NCI-H146 treated with DMSO at 0.1 percent for 48 hours (cell line): Measurements from ENCODE around the gene C16orf92.
"Not testable (repeated sequence)": the region's sequence is repeated elsewhere in the genome, so short reads cannot be mapped to it uniquely, and the experiment has no call there.

Experiments
- DNase-seq: peaks from one replicate; lab custom pipeline; 2025; ENCODE audit not compliant: unreplicated experiment; lab: John Stamatoyannopoulos, UW

C16orf92 gene

DNA sequence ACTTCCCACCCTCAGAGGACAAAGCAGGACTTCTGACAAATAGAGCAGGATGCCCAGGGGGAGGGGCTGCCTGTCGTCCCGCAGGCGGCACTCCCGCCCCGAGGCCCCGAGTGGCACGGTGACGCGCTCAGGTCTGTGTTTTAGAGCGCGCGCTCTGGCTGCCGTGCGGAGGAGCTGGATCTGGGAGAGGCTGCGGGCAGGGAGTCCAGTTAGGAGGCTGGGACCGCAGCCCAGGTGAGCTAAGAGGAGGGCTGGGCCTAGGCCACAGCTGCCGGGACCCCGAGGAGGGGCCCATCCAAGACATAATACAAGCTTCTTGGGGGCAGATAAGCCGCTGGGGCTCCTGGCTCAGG, 18.6 kb upstream of the C16orf92 start:
- DNase-seq, result no peak

DNA sequence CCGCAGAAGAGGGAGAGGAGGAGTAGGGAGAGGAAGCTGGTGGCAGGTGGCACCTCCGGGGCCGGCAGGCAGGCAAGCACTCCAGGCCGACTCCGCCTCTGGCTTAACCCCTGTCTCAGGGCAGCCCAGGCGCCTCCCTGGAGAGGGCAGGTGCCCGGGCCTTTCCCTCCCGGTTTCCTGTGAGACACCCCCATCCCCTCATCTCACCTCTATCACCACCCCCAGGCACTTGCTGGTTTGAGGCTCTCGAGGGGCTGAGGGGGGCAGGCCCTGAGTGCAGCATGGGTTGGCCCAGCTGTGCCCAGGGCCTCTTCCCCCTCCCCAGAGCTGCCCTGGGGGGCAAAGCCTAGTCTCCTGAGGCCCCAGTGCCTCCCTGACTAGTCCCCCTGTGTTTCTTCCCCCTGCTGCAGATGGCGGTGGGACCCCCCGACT, 18.2 kb upstream of the C16orf92 start:
- no peak for DNase-seq

DNA sequence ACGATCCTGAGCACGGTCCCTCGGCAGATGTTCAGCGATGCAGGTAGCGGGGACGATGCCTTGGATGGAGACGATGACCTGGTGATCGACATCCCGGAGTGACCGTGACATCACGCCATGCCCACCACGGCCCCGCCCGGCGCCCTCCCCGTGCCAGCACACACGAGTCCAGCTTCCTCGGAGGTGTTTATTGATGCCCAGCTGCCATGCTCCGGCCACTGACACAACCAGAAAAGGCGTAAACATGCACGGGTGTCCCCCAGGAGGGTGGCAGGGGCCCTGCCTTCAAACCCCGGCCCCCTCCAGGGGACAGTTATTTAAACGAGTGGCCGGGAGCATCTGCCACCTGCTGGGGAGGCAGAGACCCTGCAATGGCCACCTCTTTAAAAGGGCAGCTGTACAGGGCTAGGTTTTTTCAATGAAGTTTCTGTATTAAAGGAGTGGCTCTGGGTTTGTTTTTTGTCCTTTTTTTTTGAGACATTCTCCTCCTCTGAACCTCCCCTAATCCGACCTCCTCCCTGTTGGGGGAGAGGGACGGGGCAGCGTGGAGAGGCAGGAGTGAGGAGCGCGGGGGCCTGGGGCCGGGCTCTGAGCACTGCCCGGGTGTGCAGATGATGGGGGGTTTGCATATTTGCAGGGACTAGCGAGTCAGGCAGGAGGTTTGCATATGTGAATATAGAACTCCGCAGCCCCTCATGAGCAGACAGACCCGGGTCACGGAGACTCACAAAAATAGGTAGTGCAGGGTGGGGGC, 17.5 kb upstream of the C16orf92 start:
- no peak for DNase-seq

DNA sequence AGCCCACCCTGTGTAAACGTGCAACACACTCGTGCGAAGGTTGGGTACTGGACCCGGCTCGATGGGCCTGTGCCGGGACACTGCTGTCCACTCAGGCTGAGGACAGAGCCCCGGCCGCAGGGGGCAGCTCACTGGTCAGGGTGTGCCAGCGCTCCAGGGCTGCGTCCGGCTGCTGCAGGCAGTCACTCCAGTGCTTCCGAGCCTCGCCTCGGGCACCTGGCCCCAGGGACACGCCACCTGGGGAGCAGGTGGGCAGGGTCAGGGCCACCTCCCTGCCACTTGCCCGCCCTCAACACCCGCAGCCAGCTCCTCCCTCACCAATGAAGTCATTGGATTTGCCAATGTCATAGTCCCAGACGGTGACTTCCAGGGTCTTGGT, 16.9 kb upstream of the C16orf92 start:
- DNase-seq, result no peak

DNA sequence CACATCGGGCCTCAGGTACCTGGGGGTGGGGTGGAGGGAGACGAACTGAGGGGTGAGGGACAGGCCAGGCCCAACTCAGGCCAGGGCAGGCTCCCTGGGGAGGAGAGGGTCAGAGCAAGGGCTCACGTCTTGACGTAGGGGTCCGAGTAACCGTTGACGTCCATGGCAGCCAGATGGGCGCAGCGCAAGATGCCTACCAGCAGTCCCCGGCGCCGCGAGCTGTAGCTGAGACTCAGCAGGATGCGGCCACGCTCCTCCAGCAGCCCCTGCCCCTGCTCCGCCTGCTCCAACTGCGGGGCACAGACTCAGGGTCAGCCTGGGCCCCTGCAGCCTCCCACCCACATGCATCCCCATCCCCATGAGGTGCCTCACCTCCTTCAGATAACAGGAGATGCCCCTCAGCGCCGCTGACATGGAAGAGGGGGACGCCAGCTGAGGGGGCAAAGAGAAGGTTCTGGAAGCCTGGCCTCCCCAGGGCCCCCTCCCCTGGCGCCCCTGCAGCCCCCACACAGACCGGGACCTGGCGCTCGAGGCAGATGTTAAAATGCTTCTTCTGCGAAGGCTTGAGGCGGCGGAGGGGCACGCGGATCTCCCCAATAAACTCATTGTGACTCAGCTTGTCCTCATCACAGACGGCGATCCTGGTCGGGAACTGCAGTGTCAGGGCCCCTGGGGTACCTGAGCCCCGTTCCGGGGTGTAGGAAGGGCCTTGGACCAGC, 16.2 kb upstream of the C16orf92 start:
- DNase-seq, result no peak

DNA sequence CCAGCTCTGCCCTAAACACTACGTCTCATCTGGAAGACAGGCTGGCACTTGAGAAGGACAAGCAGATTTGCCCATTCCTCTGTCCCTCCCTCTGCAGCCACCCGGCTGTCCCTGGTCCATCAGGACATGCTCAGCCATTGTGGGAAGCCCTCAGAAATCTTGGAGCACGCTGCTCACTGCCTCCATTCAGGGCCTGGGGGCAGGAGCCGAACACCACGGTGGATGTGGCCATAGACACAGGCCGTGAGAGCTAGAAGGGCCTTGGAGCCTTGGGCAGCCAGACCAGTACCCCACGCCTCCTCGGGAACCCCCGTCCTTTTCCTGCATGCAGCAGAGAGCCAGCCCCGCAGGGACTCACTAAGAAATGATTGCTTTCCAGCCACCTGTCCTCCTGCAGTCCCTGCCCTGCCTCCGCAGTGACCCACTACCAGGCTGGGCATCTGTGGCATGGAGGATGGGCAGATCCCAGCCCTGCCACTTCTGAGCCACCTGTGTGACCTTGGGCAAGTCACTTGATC, 15.6 kb upstream of the C16orf92 start:
- no peak for DNase-seq

DNA sequence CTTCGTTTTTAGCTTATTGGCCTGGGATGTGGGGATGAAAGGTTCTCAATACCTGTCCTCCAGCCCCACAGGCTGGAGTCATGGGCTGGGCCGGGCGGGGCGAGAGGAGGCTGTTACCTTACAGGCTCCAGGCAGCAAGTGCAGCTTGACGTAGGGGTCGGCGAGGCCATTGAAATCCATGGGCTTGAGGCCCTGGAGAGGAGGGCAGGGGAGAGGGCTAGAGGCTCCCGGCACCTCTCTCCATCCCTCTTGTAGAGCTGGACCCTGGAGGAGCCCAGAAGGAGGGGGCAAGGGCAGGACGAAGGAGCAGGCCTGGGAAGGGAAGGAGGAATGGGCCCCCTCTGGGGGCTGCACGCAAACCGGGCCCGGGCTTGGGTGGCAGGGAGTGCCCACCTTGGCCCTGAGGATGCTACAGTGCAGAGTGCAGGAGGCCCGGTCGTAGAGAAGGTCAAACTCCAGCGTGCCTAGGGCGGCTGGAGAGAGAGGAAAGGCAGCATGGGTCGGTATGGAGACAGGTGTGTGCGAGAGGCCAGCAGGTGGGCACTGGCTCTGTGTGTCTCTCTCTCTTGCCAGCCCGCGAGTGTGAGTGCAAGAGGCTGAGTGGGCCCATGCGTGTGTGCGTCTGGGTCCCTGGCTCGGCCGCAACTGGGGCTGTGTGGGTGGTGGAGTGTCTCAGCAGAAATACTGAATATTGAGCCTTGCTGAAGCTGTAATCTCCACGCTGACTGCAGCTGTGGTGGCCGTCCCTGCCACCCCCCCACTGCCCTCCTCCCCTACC, 13.7 kb upstream of the C16orf92 start:
- DNase-seq, result no peak

DNA sequence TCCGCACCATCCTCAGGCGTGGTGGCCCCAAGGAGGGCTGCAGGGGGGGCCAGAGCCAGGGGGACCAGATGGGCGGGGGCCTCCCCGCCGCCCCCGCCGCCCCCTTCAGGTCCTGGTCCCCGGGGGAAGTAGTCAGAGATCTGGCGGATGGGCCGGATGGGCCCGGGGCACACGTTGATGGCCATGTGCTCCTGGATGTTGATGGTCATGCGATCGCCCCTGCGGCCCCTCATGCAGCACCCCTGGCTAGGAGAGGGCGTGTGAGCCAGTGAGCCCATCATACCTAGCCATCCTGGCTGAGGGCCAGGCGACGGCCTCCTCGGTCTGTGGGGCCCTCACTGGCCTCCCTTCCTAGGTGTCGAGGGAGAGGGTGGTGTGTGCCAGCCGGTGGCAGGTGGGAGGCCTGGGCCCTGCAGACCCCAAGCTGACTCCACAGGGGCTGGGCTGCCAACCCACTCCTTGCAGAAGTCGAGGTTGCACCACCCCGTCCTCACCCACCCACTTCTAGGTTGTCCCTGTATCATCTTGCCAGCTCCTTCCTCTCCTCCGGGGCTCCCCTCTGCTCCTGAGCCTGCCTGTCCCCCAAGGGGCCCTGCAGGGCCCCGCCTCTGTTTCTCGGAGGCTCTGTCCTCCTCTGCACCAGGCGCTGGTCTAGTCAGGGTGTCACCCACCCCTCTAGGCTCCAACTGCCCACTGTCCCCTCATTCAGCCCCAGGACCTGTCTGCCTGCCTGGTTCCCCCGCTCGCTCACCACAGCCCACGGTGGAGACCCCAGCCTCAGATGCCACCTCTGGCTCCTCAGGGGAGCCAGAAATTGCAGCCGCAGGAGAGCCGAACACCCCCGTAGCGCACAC, 12.8 kb upstream of the C16orf92 start:
- no peak for DNase-seq

DNA sequence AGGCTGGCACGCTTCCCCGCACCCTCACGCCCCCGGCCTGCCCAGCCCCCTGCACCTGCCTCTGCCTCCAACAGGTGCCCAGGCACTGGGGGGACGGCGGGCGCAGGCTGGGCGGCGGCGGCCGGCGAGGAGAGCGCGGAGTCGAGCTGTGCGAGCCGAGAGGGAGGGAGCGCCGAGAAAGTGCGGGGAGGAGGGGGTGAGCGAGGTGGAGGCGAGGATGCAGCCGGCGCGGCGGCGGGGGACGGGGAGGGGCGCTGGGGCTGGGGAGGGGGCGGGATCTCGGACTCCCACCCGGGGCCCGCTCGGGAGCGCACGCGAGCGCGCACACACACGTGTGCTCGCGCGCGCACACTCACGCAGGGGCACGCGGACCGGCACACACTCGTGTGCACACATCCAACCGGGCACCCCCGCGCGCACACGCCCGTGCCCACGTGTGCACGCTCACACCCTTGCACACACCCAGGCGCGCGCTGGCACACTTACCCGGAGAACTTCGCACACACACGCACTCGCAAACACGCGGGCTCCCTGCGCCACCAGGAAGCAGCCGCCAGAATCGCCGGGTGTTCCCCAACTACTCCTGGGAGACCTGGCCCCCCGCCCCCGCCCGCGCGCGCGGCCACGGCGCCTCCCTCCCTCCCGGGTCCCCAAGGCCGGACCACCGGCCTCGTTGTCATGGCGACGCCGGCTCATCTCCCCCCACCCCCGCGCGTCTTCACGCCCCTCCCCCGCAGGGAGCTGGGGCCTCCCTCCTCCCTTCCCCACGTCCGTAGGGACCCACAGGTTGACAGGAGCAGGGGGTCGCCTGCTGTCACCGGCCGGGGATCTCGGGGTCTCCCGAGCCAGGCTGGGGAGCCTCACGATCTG, 11.9 kb upstream of the C16orf92 start, which contains the start of gene DOC2A:
Gene DOC2A (minus strand): TSS at position 184 of the 870 bp plus-strand sequence. CDS start 805 bp downstream, outside the sequence.
- DNase-seq, result peak; percentile 45

DNA sequence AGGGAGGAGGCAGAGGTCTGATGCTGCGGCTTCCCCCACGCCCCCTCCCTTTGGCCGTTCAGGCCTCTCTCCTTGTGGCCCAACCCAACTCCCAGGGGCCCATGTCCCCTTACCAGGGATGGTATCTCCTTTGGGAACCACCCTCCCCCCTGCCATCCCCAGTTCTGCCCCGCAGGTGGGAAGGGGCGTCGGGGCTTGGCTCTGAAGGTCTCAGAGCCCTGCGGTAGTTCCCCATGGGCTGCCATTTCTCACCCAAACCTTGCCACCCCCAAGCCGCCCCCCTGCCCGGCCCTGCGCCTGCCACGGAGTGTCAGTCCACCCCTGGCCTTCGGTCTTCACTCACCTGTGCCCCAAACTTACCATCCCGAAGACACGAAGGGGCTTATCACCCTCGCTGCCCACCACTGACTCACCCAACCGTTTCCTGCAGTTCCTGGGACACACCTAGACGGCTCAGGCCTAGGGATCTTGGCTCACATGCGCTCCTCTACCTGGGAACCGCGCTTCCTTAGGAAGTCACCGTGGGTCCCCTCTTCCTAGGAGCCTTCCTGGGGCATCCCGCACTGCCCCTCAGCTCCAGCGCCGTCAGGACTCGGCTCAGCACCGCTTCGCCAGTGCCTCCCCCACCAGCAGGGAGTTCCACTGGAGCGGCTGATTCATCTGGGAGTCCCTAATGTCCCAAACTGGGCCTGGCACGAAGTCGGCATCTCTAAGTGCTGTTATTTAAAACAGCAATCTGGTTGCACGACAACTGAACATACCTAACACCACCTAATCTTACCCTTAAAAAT, 11.1 kb upstream of the C16orf92 start:
- DNase-seq, result no peak

DNA sequence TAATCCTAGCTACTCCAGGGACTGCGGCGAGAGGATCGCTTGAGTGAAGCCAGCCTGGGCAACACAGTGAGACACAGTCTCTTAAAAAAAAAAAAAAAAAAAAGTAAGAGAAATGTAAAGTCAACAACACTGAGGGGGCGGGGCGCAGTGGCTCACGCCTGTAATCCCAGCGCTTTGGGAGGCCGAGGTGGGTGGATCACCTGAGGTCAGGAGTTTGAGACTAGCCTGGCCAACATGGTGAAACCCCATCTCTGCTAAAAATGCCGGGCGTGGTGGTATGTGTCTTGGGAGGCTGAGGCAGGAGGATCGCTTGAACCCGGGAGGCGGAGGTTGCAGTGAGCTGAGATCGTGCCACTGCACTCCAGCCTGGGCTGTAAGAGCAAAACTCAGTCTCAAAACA, 10.4 kb upstream of the C16orf92 start:
- not testable (repeated sequence) for DNase-seq

DNA sequence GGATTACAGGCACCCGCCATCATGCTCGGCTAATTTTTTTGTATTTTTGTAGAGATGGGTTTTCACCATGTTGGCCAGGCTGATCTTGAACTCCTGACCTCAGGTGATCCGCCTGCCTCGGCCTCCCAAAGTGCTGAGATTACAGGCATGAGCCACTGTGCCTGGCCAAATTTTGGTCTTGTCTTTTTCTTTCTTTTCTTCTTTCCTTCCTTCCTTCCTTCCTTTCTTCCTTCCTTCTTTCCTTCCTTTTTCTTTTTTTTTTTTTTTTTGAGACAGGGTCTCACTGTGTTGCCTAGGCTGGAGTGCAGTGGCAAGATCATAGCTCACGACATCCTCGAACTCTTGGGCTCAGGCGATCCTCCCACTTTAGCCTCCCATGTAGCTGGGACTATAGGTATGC, 7.5 kb upstream of the C16orf92 start:
- not testable (repeated sequence) for DNase-seq

DNA sequence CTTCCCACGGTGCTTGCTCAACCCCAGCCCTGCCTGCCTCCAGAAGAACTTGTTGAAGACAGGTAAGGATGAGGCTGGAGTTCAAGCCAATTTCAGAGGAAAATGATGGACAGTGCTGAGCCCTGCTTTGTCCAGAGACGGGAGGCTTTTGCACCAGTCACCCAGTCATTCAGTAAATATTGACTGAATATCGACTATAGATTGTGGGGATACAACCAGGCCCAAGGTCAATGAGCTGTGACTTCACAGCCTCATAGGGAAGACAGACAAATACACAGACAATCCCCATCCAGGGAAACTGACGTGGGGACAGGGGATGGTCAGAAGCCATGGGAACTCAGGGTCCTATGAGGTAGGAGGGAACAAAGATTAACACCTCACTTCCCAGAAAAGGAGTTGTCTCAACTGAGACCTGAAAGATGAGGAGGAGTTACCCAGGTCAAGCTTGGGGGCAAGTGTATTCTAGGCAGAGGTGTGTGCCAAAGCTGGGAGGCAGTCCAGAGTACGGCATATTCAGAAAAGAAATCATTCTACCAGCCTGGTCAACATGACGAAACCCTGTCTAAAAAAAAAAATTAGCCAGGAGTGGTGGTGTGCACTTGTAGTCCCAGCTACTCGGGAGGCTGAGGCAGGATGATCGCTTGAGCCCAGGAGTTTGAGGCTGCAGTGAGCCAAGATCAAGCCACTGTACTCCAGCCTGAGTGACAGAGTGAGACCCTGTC, 6.3 kb upstream of the C16orf92 start:
- no peak for DNase-seq

DNA sequence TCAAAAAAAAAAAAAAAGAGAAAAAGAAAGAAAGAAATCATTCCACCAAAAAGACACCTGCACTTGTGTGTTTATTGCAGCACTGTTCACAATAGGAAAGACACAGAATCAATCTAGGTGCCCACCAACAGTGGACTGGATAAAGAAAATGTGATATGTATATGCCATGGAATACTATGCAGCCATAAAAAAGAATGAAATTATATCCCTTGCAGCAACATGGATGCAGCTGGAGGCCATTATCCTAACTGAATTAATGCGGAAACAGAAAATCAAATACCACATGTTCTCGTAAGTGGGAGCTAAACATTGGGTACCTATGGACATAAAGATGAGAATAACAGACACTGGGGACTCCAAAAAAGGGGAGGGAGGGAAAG, 5.7 kb upstream of the C16orf92 start:
- no peak for DNase-seq

DNA sequence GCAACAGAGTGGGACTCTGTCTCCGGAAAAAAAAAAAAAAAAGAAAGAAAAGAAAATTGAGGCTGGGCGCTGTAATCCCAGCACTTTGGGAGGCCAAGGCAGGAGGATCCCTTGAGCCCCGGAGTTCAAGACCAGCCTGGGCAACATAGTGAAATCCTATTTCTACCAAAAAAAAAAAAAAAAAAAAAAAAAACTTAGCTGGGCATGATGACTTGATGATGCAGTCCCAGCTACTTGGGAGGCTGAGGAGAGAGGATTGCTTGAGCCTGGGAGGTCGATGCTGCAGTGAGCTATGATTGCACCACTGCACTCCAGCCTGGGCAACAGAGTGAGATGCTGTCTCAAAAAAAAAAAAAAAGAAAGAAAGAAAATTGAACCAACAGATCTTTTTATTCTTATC, 5.1 kb upstream of the C16orf92 start:
- DNase-seq, result not testable (repeated sequence)

DNA sequence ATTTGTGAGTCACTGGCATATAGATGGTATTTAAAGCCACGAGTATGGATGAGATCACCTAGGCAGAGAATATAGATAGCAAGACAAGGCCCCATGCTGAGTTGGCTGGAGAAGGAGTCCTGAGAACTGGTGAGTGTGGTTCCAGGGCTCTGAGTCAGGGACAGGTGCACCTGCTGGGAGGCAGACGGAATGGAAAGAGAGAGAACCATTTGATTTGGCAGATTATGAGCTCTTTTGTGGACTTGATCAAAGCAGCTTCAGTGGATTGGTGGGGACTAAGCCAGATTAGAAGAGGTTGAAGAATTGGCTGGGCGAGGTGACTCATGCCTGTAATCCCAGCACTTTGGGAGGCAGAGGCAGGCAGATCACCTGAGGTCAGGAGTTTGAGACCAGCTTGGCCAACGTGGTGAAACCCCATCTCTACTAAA, 4.3 kb upstream of the C16orf92 start:
- no peak for DNase-seq

DNA sequence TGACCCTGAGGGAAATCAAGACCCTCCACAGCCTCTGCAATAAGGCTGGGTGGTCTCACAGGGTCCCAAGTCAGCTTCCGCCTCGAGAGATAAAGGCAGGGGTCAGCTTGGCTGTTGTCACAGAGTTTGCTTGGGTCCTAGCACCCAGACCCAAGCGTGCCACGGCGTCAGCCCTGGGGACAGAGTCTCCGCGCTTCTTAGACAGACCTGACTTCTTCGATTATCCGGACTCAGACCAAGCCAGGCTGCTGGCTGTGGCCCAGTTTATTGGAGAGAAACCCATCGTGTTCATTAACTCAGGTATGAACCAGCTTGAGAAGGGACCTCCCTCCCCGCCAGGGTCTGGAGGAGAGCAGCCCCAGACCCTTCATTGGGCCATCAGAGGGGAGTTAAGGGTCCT, 588 bp downstream of the C16orf92 start:
- DNase-seq, result no peak

DNA sequence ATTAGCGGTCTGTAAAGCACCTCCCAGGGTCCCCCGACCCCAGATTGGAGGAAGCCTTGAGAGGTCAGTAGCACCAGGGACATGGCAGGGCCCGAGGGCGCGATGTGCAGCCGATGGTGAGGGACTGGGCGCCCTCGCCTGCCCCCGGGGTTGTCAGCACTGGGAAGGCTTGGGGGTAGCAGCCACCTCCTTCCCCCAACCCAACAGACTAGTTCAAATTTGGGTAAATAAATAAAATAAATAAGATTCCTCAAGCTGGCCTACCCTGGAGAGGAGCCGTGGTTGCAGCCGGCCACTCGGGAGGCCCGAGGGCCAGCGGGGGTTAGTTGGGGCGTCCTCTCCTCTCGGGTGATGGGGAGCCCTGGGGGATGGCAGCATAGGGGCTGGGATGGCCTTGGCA, 1.5 kb downstream of the C16orf92 start:
- no peak for DNase-seq
